ENCODE measurements around the gene KBTBD8. TPM values are rescaled to one million over a fixed set of nuclear protein-coding genes. Genes with fewer than 3 reads are reported as not detected.

The KBTBD8 gene
- polyA plus RNA-seq, 1 donor from 2014 or later: 10.5 TPM

- H3K27ac Mint-ChIP-seq: no peak overlapping the region
- no peaks in the 10 kb centered on the region for H3K9me3 Mint-ChIP-seq
- H3K27me3 Mint-ChIP-seq: no peaks in the 10 kb centered on the region
- H3K4me1 Mint-ChIP-seq: peaks cover 0 to 3% (median 1%) of the 10 kb centered on the region in 3 donors
- peaks cover 1% of the 10 kb centered on the region for H3K36me3 Mint-ChIP-seq
- H3K4me3 Mint-ChIP-seq: no peak overlapping the region
Observed at GRCh38 chr3:66986406-66986805, 11.7 kb upstream of the KBTBD8 start.

GRCh38 chr3:66989241-66989640, 8.9 kb upstream of the KBTBD8 start:
- Mint-ChIP-seq H3K4me3 (peak overlapping the region in 2 of 4 donors; percentile 87 to 89), H3K4me1 (peaks cover 0 to 3% (median 1%) of the 10 kb centered on the region in 3 donors), H3K27me3 (no peaks in the 10 kb centered on the region), H3K27ac (no peak overlapping the region), H3K36me3 (peaks cover 1% of the 10 kb centered on the region), H3K9me3 (no peaks in the 10 kb centered on the region)

GRCh38 chr3:66989860-66990696, 8.0 kb upstream of the KBTBD8 start:
- Mint-ChIP-seq H3K4me1 (peaks cover 0 to 3% (median 1%) of the 10 kb centered on the region in 3 donors), H3K9me3 (no peaks in the 10 kb centered on the region), H3K4me3 (peak overlapping the region; percentile 87 to 94 (median 89)), H3K27ac (peak overlapping the region; percentile 33 to 89 (median 63)), H3K36me3 (peaks cover 1% of the 10 kb centered on the region), H3K27me3 (no peaks in the 10 kb centered on the region)

GRCh38 chr3:66991459-66991858, 6.6 kb upstream of the KBTBD8 start:
- Mint-ChIP-seq H3K27me3 (no peaks in the 10 kb centered on the region), H3K36me3 (no peaks in the 10 kb centered on the region), H3K4me1 (peaks cover 0 to 3% (median 1%) of the 10 kb centered on the region in 3 donors), H3K27ac (no peak overlapping the region), H3K9me3 (no peaks in the 10 kb centered on the region), H3K4me3 (no peak overlapping the region)

- Mint-ChIP-seq H3K36me3 (no peaks in the 10 kb centered on the region), H3K27me3 (no peaks in the 10 kb centered on the region), H3K9me3 (no peaks in the 10 kb centered on the region), H3K4me3 (peak overlapping the region in 1 of 4 donors; percentile 20), H3K4me1 (peaks cover 4 to 8% (median 8%) of the 10 kb centered on the region in 3 donors), H3K27ac (no peak overlapping the region)
Observed at GRCh38 chr3:66993082-66993481, 5.0 kb upstream of the KBTBD8 start.

GRCh38 chr3:66994588-66994987, 3.5 kb upstream of the KBTBD8 start:
- no peaks in the 10 kb centered on the region for H3K36me3 Mint-ChIP-seq
- H3K4me3 Mint-ChIP-seq: no peak overlapping the region
- peaks cover 9 to 12% (median 11%) of the 10 kb centered on the region in 3 donors for H3K4me1 Mint-ChIP-seq
- no peak overlapping the region for H3K27ac Mint-ChIP-seq
- no peaks in the 10 kb centered on the region for H3K9me3 Mint-ChIP-seq
- H3K27me3 Mint-ChIP-seq: no peaks in the 10 kb centered on the region

GRCh38 chr3:66996696-66997095, 1.4 kb upstream of the KBTBD8 start:
- no peak overlapping the region for H3K4me3 Mint-ChIP-seq

GRCh38 chr3:66997560-66998112, 471 bp upstream of the KBTBD8 start:
- peaks cover 22 to 27% (median 27%) of the 10 kb centered on the region in 3 donors for H3K4me1 Mint-ChIP-seq
- no peaks in the 10 kb centered on the region for H3K9me3 Mint-ChIP-seq
- H3K4me3 Mint-ChIP-seq: peak overlapping the region; percentile 88 to 100 (median 96)
- H3K27me3 Mint-ChIP-seq: no peaks in the 10 kb centered on the region
- H3K36me3 Mint-ChIP-seq: no peaks in the 10 kb centered on the region
- peak overlapping the region; percentile 83 to 96 (median 85) for H3K27ac Mint-ChIP-seq

More at GRCh38 chr3:66996696-66997095, 1.4 kb upstream of the KBTBD8 start:
- Mint-ChIP-seq H3K4me1 (peaks cover 22 to 24% (median 23%) of the 10 kb centered on the region in 3 donors), H3K27ac (no peak overlapping the region), H3K27me3 (no peaks in the 10 kb centered on the region), H3K9me3 (no peaks in the 10 kb centered on the region), H3K36me3 (no peaks in the 10 kb centered on the region)

GRCh38 chr3:66998904-66999235, 763 bp downstream of the KBTBD8 start:
- Mint-ChIP-seq H3K4me1 (peaks cover 31 to 39% (median 37%) of the 10 kb centered on the region in 3 donors), H3K27me3 (no peaks in the 10 kb centered on the region), H3K27ac (peak overlapping the region; percentile 83 to 96 (median 85)), H3K4me3 (peak overlapping the region; percentile 88 to 100 (median 96)), H3K9me3 (no peaks in the 10 kb centered on the region), H3K36me3 (peaks cover under 1% of the 10 kb centered on the region)

GRCh38 chr3:67000009-67000408, 1.9 kb downstream of the KBTBD8 start:
- Mint-ChIP-seq H3K27ac (peak overlapping the region; percentile 69 to 93 (median 71)), H3K4me3 (peak overlapping the region; percentile 75 to 91 (median 89)), H3K9me3 (no peaks in the 10 kb centered on the region), H3K36me3 (peaks cover 7% of the 10 kb centered on the region), H3K27me3 (no peaks in the 10 kb centered on the region), H3K4me1 (peaks cover 38 to 48% (median 44%) of the 10 kb centered on the region in 3 donors)

GRCh38 chr3:67001086-67001861, 3.2 kb downstream of the KBTBD8 start:
- Mint-ChIP-seq H3K36me3 (peaks cover 15% of the 10 kb centered on the region), H3K4me1 (peaks cover 51 to 58% (median 55%) of the 10 kb centered on the region in 3 donors), H3K27me3 (no peaks in the 10 kb centered on the region), H3K9me3 (no peaks in the 10 kb centered on the region), H3K27ac (peak overlapping the region; percentile 93 to 96 (median 96)), H3K4me3 (peak overlapping the region; percentile 76 to 90 (median 88))

GRCh38 chr3:67005974-67006373, 7.9 kb downstream of the KBTBD8 start:
- H3K4me1 Mint-ChIP-seq: peaks cover 65 to 72% (median 66%) of the 10 kb centered on the region in 3 donors
- H3K36me3 Mint-ChIP-seq: peaks cover 22% of the 10 kb centered on the region
- no peaks in the 10 kb centered on the region for H3K9me3 Mint-ChIP-seq
- H3K27ac Mint-ChIP-seq: peak overlapping the region; percentile 33 to 84 (median 40)
- peak overlapping the region; percentile 38 to 90 (median 76) for H3K4me3 Mint-ChIP-seq
- H3K27me3 Mint-ChIP-seq: no peaks in the 10 kb centered on the region

- Mint-ChIP-seq H3K27me3 (no peaks in the 10 kb centered on the region), H3K27ac (peak overlapping the region in 1 of 3 donors; percentile 40), H3K4me3 (peak overlapping the region; percentile 38 to 90 (median 58)), H3K36me3 (peaks cover 22% of the 10 kb centered on the region), H3K9me3 (no peaks in the 10 kb centered on the region), H3K4me1 (peaks cover 60 to 68% (median 62%) of the 10 kb centered on the region in 3 donors)
Observed at GRCh38 chr3:67006460-67006859, 8.4 kb downstream of the KBTBD8 start.

GRCh38 chr3:67008388-67008787, 10.3 kb downstream of the KBTBD8 start:
- H3K36me3 Mint-ChIP-seq: peaks cover 22% of the 10 kb centered on the region
- no peaks in the 10 kb centered on the region for H3K27me3 Mint-ChIP-seq
- no peak overlapping the region for H3K27ac Mint-ChIP-seq
- H3K4me3 Mint-ChIP-seq: no peak overlapping the region
- H3K4me1 Mint-ChIP-seq: peaks cover 60 to 68% (median 67%) of the 10 kb centered on the region in 3 donors
- no peaks in the 10 kb centered on the region for H3K9me3 Mint-ChIP-seq

GRCh38 chr3:67009716-67010115, 11.6 kb downstream of the KBTBD8 start:
- Mint-ChIP-seq H3K36me3 (peaks cover 18% of the 10 kb centered on the region), H3K27ac (no peak overlapping the region), H3K9me3 (no peaks in the 10 kb centered on the region), H3K4me3 (no peak overlapping the region), H3K4me1 (peaks cover 52 to 63% (median 62%) of the 10 kb centered on the region in 3 donors), H3K27me3 (no peaks in the 10 kb centered on the region)
